ENCODE data around the gene KITLG.

Gene KITLG

DNA sequence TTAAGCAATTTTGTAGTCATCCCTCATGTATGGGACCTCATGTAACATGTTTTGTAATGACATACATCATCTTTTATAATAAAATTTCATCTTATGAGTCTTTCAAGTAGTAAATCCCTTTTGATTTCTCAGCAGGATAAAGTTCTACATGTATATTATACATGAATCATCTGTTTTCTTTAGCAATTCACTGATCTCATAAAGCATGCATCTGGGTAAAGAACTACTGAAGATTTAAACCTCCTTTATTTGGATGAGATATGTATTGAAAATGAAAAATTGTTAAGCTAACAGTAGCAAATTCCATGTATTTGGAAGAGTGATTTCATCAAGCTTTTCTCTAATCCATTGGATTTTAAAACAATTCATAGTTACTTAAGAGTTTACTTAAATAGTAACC is 126.9 kb downstream of the KITLG start:
- Histone ChIP-seq H3K27me3 (ENCODE audit: control insufficient read depth in 1 of 2, insufficient read depth in 2 of 2, low read length in 2 of 2) (no peaks in the 10 kb centered on the region), H3K27ac (ENCODE audit: low read length) (no peak overlapping the region), H3K9ac (ENCODE audit: low read length in 2 of 2) (no peak overlapping the region), H3K36me3 (ENCODE audit: control insufficient read depth in 2 of 2, insufficient read depth in 2 of 2, low read length in 2 of 2) (no peaks in the 10 kb centered on the region), H3K4me3 (ENCODE audit: low read length in 2 of 2) (no peak overlapping the region), H3K9me3 (ENCODE audit: control insufficient read depth in 2 of 2, low read length in 2 of 2) (no peaks in the 10 kb centered on the region), H3K4me1 (ENCODE audit: control insufficient read depth, insufficient read depth, low read length) (no peaks in the 10 kb centered on the region)

DNA sequence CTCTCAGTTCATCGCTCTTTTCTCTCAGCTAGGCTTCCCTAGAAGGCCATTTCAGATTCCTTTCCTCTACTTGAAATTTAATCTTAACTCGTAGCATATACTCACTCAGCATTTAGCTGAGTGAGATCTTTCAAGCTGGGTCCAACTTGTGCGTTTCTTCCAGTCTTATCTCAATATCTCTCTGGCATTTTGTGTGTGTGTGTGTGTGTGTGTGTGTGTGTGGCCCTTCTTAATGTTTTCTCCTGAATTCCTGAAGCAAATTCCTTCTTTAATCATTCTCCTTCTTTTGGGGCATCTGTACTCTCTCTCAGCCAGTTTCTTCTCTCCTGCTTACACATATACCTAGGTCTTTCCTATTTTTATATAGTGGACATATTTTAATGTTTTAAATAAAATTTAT is 129.1 kb downstream of the KITLG start:
- Histone ChIP-seq H3K36me3 (ENCODE audit: control insufficient read depth in 2 of 2, insufficient read depth in 2 of 2, low read length in 2 of 2) (no peaks in the 10 kb centered on the region), H3K27ac (ENCODE audit: low read length) (no peak overlapping the region), H3K9me3 (ENCODE audit: control insufficient read depth in 2 of 2, low read length in 2 of 2) (no peaks in the 10 kb centered on the region), H3K27me3 (ENCODE audit: control insufficient read depth in 1 of 2, insufficient read depth in 2 of 2, low read length in 2 of 2) (no peaks in the 10 kb centered on the region), H3K9ac (ENCODE audit: low read length in 2 of 2) (no peak overlapping the region), H3K4me1 (ENCODE audit: control insufficient read depth, insufficient read depth, low read length) (no peaks in the 10 kb centered on the region), H3K4me3 (ENCODE audit: low read length in 2 of 2) (no peak overlapping the region)

DNA sequence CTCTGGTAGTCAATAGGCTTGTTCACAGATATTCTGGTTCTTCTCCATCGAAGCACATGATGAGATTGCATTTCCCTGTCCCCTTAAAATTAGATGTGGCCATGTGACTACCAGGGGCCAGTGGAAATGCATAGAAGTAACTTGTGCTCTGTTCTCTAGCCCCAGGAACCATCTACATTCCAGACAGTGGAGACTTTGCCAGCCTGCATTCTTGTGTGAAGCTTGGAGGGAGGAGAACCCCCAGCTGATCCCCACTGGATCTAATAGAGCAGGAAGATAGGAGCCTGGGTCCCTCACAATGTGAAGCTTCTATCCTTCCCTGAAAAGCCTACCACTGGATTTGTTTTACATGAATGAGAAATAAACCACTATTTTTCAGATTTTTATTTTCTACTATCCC is 130.1 kb downstream of the KITLG start:
- H3K27ac ChIP-seq (ENCODE audit: low read length) = no peak overlapping the region
- H3K9me3 ChIP-seq (ENCODE audit: control insufficient read depth in 2 of 2, low read length in 2 of 2) = no peaks in the 10 kb centered on the region
- no peaks in the 10 kb centered on the region for H3K4me1 ChIP-seq (ENCODE audit: control insufficient read depth, insufficient read depth, low read length)
- H3K27me3 ChIP-seq (ENCODE audit: control insufficient read depth in 1 of 2, insufficient read depth in 2 of 2, low read length in 2 of 2) = no peaks in the 10 kb centered on the region
- no peak overlapping the region for H3K4me3 ChIP-seq (ENCODE audit: low read length in 2 of 2)
- no peak overlapping the region for H3K9ac ChIP-seq (ENCODE audit: low read length in 2 of 2)
- no peaks in the 10 kb centered on the region for H3K36me3 ChIP-seq (ENCODE audit: control insufficient read depth in 2 of 2, insufficient read depth in 2 of 2, low read length in 2 of 2)

DNA sequence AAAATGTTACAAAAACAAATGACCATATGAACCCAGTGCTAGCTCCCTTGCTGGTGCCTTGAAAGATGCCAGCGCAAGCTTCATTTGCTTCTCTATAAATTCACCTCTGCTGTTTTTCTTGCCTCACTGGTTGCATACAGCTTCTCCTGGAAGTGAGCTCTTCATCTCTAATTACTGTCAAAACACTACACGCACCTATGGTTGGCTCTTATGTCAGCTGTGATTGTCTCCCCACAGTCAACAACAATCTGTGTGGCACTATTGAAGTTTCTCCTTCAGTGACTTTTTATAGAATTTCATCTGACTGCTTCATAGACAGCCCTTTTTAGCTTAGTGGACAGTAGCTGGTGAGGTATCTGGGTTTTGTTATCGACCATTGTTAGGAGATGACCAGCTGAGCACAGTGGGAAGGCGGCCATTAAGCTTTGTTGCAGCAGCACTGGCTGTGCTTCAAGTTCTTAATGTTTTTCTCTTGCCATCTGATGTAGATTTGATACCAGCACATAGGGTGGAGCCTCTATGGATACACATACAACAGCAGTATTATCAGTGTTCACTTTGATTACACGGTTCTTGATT is 131.8 kb downstream of the KITLG start:
- H3K9me3 ChIP-seq (ENCODE audit: control insufficient read depth in 2 of 2, low read length in 2 of 2) = no peaks in the 10 kb centered on the region
- no peak overlapping the region for H3K27ac ChIP-seq (ENCODE audit: low read length)
- no peaks in the 10 kb centered on the region for H3K27me3 ChIP-seq (ENCODE audit: control insufficient read depth in 1 of 2, insufficient read depth in 2 of 2, low read length in 2 of 2)
- no peaks in the 10 kb centered on the region for H3K36me3 ChIP-seq (ENCODE audit: control insufficient read depth in 2 of 2, insufficient read depth in 2 of 2, low read length in 2 of 2)
- H3K9ac ChIP-seq (ENCODE audit: low read length in 2 of 2) = no peak overlapping the region
- no peaks in the 10 kb centered on the region for H3K4me1 ChIP-seq (ENCODE audit: control insufficient read depth, insufficient read depth, low read length)
- H3K4me3 ChIP-seq (ENCODE audit: low read length in 2 of 2) = no peak overlapping the region

DNA sequence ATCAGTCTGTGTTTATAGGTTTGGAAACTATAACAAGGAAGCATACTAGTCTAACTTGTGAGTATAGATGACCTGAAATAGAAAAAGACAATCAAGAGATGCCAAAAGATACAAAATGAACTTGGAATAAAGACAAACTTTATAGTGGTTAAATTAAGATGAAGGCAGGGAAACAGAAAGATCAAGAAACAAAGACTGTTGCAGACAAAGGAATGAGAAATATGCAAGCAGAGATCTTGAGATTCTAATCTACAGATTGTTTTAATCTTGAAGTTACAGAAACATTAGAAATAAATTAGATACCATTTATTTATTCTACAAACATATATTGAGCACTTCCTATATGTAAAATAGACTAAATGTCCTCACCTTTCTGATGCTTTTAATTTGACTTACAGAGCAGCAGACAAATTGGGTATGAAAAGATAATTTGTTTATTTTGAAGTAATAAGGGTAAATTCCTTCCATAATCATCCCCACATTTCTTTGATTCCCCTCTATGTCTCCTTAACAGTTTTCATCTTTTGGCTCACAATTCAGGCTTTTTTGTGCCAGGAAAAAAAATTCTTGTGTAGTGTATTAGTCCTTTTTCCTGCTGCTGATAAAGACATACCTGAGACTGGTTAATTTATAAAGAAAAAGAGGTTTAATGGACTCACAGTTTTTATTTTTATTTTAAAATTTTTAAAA is 134.4 kb downstream of the KITLG start:
- H3K9me3 ChIP-seq (ENCODE audit: control insufficient read depth in 2 of 2, low read length in 2 of 2) = no peaks in the 10 kb centered on the region
- H3K9ac ChIP-seq (ENCODE audit: low read length in 2 of 2) = no peak overlapping the region
- no peaks in the 10 kb centered on the region for H3K27me3 ChIP-seq (ENCODE audit: control insufficient read depth in 1 of 2, insufficient read depth in 2 of 2, low read length in 2 of 2)
- no peak overlapping the region for H3K27ac ChIP-seq (ENCODE audit: low read length)
- H3K4me1 ChIP-seq (ENCODE audit: control insufficient read depth, insufficient read depth, low read length) = no peaks in the 10 kb centered on the region
- no peak overlapping the region for H3K4me3 ChIP-seq (ENCODE audit: low read length in 2 of 2)
- no peaks in the 10 kb centered on the region for H3K36me3 ChIP-seq (ENCODE audit: control insufficient read depth in 2 of 2, insufficient read depth in 2 of 2, low read length in 2 of 2)

DNA sequence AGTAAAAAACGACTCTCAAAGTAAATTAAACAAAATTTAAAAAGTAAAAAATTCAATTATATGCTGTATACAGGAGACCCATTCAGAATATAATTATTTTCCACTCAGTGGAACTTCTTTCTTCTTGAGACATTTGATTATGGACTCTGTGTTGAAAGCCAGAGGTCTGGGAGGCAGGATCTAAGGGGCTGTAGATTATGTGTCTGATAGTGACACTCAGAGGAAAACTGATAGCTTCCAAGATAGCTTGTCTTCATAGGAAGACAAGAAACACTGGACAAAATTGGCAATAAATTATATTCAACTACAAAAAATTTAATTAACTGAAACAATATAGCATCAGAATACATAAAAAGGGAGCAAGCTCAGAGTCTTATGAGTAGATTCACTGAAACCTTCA is 135.8 kb downstream of the KITLG start:
- Histone ChIP-seq H3K4me3 (ENCODE audit: low read length in 2 of 2) (no peak overlapping the region), H3K27me3 (ENCODE audit: control insufficient read depth in 1 of 2, insufficient read depth in 2 of 2, low read length in 2 of 2) (no peaks in the 10 kb centered on the region), H3K36me3 (ENCODE audit: control insufficient read depth in 2 of 2, insufficient read depth in 2 of 2, low read length in 2 of 2) (no peaks in the 10 kb centered on the region), H3K4me1 (ENCODE audit: control insufficient read depth, insufficient read depth, low read length) (no peaks in the 10 kb centered on the region), H3K9ac (ENCODE audit: low read length in 2 of 2) (no peak overlapping the region), H3K27ac (ENCODE audit: low read length) (no peak overlapping the region), H3K9me3 (ENCODE audit: control insufficient read depth in 2 of 2, low read length in 2 of 2) (no peaks in the 10 kb centered on the region)

Measured in stomach smooth muscle (tissue), 2 donors.